Activated T-cell treated with anti-CD3 and anti-CD28 coated beads, Interleukin-2, amount 50 U/mL, for 48 hours (primary cell): ENCODE measurements around the gene NMNAT3.

Experiments used
- DNase-seq, 2 experiments: peaks; one replicate each; pipeline ENCODE4 v3.0.0-alpha.2; 2020

NMNAT3 gene

DNA sequence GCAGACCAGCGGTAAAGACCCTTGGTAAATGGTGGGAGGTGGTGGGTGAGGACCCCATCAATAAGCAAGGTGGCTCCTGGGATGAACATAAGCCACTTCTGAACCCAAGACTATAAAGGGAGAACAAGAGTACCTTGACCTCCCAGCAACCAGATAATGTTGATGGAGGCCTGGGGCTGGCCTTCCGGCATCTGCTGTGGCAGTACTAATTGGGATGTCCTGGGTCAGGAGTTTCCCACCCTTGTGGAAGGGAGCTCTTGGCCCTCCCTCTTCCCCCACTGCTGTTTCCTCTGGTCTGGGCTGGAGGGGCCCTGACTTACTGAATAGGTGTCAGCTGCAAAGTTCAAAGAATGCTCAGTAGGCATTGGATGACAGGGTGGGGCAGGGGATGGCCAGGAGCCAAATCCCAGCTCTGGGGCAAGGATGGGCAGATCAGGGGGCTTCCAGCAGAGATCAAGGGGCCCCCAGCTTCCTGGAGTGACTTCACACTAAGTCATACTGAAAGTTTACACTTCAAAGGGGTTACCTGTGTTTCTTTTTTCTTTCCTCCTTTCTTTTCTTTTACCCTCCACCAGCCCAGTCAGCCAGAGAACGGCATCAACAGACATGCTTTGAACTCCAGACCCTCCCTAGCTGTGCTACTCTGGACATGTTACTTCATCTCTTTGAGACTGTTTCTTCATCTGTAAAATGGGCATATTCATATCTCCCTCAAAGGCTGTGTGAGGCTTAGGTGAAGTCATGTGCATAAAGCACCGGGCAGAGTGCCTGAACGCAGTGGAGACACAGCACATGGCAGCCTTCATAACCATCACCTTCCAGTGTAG lies 139.8 kb downstream of the NMNAT3 start:
- DNase-seq, result no peak

DNA sequence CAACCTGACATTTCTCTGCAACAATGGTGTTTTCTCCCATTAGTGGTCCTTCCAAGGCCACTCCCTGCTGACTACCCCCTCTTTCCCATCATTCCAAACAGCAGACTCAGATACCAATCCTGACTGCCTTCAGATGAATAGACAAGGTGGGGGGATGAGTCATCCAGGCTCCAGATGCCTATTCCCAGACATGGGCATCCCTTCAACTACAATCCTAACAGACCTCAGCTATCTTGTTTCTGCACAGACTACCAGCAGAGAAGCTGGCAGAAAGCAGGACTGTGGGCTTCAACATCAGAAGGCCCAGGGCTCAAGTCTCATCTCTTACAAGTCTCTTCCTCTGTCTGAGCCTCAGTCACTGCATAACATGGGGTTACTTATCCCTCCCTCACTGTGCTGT lies 140.4 kb downstream of the NMNAT3 start:
- DNase-seq, result no peak

DNA sequence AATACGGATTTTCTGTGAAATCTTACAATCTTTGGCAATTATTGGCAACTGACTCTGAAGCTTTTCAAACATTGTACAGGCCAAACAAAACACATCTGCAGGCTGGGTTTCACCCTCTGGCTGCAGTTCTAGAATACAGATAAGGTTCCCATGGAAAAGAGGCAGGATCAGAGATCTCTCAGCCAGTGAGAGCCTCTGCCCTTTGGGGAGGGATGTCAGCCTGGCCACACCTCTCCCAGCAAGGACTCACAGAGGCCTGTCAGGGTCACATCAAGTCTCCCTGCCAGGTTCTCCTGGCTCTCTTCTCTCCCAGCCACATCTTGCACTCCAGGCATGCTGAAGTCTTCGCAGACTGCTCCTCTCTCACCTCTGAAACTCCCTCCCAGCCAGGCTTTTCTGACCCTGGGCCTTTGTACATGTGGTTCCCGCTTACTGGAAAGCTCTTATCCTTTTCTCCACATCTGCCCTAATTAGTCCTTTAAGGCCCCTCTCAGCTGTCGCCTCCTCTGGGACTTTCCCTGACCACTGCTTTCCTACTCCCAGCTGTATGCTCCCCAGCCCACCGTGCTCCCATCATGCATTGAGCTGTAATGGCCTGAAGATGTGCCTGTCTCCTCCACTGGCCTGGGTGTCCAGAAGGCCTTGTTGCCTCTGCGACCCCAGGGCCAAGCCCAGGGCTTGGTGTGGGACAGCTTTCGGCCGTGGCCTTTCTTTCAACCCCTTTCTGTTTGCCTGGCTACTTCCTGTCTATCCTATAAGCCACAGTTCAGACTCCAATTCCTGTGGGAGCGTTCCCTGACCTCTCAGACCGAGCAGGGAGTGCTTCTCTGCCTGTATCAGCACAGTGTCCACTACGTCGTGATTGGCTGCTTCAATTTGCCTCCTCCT lies 142.5 kb downstream of the NMNAT3 start:
- DNase-seq, result no peak

DNA sequence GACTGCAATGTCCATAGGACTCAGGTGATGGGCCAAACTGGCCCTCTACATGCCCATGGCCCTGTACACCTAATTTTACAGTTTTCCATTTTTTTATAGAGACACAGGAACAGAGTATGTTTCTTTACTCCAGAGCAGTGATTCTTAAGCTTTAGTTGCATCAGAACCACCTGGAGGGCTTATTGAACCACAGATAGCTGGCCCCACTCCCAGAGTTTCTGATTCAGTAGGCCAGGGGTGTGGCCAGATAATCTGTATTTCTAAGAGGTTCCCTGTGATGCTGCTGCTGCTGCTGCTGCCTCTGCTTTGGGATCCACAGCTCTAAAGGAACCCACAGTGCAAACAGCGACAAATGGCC lies 143.3 kb downstream of the NMNAT3 start:
- DNase-seq, result no peak

DNA sequence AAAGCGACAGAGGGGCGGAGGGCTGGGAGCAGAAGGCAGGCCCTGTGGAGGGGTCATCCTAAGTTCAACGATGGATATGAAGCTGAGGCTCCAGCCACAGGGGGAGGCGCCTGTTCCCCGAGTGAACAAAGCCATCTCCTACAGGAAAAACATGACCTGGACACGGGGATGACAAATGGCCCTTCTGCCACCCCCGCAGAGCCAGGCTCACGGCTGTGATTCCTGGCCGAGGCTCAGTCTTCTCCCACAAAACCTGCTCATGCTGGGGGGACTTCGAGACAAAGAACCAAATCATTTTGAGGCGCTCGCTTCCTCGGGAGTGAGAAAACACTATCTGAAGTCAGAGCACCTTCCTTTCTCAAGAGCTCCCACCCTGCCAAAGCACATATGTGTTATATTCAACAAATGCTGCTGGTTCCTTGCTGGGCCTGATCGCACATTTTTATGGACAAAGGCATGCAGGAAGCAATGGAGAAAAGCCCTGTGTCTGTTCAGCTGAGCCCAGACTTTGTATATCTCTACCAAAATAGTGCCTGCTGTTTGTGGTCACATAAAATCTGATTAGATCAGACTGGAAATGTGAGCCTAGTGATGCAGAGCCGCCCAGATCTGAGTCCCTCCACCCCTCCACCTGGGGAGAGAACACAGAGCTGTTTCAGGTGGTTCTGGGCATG lies 143.9 kb downstream of the NMNAT3 start:
- no peak for DNase-seq

DNA sequence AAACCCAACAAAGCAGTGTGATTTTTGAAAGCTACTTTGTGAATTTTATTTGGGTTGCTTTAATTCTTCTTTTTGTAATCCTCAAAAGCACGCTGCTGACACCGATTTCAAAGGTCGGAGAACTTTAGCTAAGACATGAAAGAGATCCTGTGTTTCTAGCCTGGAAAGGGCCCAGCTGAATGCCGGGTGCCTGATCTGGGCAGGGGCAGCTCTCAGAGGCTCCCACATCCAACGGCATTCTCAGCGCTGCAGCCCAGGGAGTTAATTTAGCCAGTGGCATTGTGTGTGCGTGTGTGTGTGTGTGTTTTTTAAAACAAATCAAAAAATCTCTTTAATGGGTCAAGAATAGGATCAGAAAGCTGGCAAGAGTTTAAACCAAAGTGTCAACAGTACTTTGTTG lies 144.8 kb downstream of the NMNAT3 start:
- DNase-seq, result no peak

DNA sequence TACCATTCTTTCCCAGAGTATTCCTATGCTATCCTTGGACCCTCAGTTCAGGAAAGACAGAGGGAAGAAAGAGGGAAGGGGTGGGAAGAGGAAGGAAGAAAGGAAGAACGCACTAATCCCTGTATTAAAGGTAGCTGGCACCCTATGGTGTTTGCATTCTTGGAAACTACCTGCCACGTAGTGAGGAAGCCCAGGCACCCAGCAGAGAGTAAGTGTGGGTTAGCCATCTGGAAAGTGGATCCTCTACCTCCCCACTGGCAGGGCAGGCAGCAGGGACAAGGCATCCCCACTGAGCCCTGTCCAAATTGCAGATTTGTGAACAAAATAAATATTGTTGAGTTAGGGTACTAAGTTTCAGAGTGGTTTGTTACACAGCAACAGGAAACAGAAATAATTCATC lies 147.1 kb downstream of the NMNAT3 start:
- DNase-seq, result no peak

DNA sequence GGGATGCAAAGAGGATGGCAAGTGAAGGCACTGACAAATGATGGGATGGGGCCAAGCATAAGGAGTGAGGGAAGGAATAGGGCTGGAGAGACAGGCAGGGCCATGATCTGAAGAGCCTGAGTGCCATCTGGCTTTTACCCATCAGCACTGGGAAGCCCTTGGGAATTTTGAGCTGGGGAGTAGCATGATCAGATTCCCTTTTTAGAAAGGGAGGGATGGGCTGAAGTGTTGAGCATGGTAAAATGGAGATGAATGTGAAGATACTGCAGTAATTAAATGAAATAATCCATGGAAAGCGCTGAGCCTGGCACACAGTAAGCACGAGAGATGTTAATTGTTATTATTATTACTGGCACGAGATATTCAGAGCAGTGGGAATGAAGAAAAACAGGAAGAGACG lies 148.1 kb downstream of the NMNAT3 start:
- DNase-seq, result no peak

DNA sequence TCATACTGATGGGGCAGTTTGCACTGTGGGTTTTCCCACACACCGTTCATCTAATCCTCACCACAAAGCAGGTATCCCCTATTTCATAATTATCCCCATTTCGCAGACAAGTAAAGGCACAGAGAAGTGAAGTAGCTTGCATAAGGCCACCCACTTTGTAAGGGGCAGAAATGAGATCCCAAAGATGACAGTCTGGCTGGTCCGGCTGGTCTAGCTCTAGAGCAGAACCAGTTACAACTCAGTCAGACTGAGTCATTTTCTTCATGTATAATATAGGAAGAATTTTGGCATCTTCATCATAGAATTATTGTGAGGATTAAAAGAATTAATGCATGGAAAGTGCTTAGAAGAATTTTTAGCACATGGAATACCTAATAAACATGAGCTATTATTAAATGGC lies 148.8 kb downstream of the NMNAT3 start:
- no peak for DNase-seq

DNA sequence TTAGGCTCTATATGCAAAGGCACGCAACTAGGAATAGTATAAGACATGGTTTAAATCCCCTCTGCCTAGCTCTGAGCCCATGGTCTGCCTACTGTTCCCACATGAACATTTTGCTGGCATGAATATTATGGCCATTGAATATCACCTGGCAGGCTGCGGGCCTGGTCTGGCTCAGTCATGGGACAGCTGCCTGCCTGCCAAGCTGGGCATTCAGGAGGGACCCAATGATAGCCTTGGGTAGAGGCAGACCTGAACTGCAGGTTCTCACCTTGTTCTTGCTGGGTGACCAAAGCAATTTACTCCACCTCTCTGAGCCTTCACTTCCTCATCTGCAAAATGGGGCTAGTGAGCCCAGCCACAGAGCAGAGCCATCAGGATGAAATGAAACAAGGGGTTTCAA lies 149.5 kb downstream of the NMNAT3 start:
- no peak for DNase-seq

DNA sequence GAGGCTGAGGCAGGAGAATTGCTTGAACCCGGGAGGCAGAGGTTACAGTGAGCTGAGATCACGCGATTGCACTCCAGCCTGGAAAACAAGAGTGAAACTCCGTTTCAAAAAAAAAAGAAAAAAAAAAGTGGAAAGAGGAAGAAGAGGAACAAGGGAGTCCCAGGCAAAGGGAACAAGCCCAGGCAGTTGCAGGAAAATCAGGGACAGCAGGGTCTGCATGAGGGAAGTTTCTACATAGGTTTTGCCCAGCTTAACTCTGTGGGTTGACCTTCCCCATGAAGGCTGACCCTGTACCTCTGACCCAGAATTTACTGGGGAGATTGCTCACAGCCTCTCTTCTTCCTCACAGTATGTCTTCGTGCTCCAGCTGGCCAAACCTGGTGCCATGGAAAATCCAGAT lies 150.5 kb downstream of the NMNAT3 start:
- DNase-seq, result no peak

DNA sequence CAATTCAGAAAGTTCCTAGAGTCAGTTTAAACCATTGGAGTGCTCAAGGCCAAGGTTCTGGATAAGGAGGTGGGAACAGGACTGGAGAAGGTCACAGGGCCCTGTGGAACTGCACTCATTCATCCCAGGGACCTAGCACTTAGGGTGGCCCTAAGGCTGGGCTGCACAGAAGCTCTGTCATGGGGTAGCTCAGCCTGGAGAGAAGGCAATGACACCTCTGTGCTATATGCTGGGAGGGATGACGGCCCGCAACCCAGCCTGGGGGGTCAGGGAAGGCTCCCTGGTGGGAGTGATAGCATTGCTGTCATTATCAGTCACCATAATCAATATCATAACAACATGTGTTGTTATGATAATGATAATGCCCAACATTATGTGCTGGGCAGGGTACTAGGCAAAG lies 151.6 kb downstream of the NMNAT3 start:
- no peak for DNase-seq

DNA sequence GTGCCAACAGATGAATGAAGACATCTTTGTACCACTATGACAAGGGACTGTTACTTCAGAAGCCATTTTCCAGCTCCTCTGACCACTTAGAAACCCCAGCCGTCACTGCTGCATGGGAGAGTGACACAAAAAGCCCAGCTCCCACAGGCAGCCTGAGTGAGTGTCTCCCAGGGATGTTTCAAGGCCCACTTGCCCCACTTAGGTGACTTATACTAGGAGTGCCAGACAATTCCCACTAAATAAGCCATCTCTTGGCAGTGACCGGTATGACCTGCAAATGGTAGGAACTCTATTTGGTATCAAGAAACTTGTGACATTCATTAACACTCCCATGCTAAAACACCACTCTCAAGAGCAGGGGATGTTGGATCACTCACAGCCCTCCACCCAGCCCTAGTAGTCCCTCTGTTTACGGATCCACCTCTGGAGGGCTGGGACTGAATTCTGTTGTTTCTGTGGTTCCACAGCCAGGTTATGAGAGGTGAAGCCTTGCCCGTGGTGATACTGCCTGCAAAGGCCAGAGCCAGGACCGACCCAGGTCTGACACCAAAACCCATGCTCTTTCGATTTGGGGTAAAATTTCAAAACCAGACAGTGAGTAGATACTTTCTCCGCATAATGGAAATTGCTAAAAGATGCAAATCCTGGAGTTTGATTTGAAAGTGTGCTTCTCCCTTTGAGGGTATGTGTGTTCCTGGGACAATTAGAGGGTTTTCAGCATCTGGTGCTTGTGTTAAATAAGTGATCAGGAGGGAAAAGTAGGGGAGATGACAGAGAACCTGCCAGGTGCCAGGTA lies 152.7 kb downstream of the NMNAT3 start:
- no peak for DNase-seq

DNA sequence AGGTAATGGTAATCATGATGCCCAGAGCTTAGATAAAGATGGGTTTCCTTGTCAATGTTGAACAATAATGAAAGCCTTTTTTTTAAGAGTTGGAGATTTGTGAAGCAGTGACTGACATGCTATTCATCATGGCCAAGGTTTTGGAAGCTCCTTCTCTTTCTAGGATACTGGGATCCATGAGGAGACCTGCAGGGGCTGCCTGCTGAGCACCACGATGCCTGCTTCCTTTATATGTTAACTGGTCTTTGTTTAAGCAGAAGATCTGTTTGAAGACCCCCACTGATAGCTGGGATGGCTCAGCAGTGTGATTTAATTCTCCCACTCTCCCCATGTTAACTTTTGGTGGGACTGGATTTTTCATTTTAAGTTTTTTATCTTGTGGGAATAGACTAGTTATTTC lies 154.1 kb downstream of the NMNAT3 start:
- no peak for DNase-seq

DNA sequence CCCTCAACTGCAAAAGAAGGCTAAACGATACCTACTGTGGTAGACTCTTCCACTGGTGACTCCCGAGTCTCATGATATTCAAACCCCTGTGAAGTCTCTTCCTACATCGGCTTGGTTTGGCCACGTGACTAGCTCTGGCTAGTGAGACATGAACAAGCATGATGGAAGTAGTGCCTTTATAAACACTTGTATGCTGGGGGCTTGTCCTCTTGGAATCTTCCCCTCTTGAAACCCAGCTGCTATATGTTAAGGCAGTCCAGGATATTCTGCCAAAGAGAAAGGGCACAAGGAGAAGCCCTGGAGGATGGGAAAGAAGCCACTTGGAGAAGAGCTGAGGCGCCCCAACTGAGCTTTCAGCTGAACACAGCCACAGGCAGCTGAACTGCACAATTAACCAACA lies 154.6 kb downstream of the NMNAT3 start:
- no peak for DNase-seq

DNA sequence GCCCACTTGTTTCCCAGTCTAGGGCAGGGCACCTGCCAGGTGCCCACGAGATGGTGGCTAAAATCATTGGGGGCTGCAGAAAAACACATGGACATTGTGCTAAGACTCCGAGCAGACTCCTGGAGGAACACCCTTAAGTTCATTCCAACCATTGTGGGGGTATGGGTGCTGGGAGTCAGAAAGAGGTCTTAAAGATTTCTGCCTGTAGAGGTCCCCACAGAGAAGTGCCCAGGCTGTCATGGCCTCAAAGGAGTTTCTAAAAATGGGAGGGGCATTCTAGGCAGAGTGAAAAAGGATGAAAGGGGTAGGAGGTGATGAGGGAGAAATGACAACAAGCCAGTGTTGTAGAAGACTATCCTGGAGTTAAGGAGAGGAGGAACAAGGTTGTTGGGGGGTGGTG lies 155.4 kb downstream of the NMNAT3 start:
- DNase-seq, result no peak

DNA sequence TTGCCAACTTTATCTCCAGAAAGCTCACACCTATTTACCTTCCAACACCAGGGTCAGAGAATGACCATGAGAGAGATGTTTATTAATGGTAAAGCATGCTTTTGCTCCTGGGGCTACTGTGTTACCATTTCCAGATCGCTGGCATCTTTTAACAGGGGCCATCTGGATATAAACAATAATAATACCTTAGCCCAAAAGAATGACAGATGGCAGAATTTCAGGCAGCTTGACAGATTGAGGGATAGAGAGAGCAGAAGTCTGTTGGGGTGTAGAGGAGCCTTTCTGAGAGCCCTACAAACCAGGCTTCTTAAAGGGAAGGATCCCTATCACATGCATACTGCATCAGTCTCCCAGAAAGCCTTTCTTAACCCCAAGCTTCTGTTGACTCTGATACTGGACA lies 156.0 kb downstream of the NMNAT3 start:
- no peak for DNase-seq

DNA sequence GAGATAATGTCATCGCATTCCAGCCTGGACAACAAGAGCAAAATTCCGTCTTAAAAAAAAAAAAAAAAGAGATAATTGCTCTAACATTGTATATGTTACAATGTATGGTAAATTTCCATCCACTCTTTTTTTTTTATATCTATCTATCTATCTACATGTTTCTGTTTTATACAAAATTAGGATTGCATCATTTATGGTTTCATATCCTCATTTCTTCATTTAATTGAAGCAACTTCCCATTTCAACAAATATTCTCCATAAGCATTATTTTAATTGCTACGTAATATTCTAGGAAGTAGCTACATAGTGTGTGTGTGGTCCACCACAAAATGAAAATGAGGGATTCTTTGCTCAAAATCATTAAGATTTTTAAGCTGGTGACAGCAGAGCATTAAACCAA lies 156.6 kb downstream of the NMNAT3 start:
- no peak for DNase-seq

DNA sequence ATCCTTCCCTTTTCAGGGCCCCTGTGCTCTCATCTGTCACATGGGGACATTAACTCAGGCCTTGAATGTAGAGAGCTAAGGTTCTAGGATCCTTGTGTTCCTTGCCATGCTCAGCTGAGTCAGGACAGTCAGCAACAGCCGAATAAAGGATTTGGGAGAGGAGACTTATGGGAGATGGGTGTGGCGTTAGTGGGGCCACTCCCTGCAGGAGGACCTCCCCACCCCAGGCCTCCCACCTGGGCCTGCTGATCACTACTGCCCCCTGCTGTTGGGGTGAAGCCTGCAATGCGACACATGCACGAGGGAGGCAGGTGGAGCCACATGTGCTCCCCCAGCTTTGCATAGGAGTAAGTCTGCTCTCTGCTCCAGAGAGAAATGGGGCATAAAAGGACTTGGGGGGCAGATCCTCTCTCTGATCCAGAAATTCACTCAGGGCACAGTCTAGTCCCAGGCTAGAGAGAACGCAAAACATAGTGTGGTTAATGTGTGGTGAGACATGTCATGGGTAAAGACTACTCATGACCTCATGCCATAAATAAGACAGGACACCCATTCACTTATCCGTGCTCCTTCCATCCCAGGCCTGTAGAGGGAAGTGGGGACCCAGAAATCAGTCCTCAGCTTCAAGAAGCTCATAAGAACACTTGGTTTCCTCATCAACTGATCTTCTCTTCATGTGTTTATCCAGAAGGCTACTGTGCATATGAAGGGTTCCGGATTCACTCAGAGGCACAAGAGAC lies 157.6 kb downstream of the NMNAT3 start:
- DNase-seq, result peak; percentile 30 to 36

DNA sequence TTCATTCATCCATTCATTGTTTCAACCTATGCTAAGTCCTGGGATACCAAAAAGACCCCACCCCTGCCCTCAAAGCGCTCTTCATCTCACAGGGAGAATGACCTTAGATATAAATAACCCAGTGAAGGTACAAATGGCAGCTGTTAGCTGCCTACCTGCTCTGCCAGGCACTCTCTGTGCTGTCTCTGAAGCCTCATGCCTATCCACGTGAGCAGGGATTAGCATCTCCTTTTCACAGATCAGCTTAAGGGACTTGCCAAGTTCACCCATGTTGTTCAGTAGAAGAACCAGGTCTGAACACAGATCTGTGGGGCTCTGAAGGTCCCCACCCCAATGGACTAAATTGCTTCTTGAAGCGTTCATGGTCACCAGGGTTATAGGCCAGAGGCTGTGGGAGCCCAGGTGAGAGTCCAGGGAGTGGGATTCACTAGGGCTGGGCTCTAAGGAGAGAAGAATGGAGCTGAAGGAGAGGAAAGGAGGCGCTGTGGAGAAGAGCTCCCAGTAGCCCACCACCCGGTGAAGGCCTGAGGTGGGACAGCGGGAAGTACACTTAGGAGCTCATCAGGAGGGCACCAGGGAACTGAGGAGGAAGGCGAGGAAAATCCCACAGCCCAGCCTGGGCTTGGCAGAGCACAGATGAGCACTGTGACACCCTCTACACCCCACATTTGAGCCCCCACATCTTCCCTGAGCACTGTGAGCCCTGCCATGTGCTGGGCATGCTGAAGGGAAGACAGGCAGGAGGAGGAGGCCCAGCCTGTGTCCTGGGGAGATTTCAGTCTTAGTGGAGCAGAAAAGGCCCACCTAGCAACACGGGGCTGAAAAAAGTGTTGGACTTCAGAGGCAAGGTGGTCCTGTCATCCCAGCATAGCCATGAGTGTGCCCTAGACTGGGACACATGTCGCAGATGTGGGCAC lies 158.6 kb downstream of the NMNAT3 start:
- DNase-seq, result no peak

DNA sequence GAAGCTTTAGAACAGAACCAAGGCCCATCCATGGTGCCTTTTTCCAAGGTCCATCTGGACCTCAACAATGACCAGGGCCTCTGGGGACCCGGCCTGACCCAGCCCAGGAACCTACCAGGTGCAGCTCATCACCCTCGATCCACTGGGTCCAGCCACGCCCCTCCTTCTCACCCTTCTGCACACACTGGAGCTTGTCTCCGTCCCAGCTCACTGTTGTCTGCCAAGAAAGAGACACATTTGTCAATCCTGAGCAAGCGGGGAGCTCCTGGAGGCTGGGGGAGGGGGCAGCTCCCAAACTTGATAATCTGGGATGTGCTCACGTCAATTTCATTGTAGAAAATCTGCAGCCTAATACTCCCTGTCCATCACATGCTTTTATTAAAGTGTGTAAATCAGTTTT lies 159.5 kb downstream of the NMNAT3 start:
- no peak for DNase-seq
